Prostate gland (tissue), 2 donors: ENCODE results near the gene PCDHA1. TPM values are rescaled to one million over a fixed set of nuclear protein-coding genes. Genes with fewer than 3 reads are reported as not detected.

Experiments used
- DNase-seq: peaks from one replicate; pipeline ENCODE4 v3.0.0-alpha.2; 2019; ENCODE audit warnings: low spot score
- H3K27ac ChIP-seq, 2 donors: fragments of 200-600 bp; sonication (generic); 2 replicates each; pipeline ENCODE4 v1.5.1; 2017 to 2019
- H3K27me3 ChIP-seq: fragments of 200-600 bp; sonication (generic); replicated peaks from 2 replicates; pipeline ENCODE4 v1.5.1; 2019; ENCODE audit not compliant: insufficient read depth
- H3K36me3 ChIP-seq, 2 donors: fragments of 200-600 bp; sonication (generic); 1 replicate in 1 of 2; 2 replicates in 1 of 2; pipeline versions ENCODE4 v1.5.1 to v1.8.1; 2017 to 2019
- H3K4me1 ChIP-seq: fragments of 200-600 bp; sonication (generic); replicated peaks from 2 replicates; pipeline ENCODE4 v1.5.1; 2019
- H3K4me3 ChIP-seq, 2 donors: fragments of 200-600 bp; sonication (generic); 2 replicates each; pipeline ENCODE4 v1.5.1; 2017 to 2019
- H3K9me3 ChIP-seq: fragments of 200-600 bp; sonication (generic); 2 replicates; pipeline ENCODE4 v1.5.1; 2017
- CTCF ChIP-seq, 4 experiments: fragments of 200-600 bp in 2 of 4; fragments of 450-650 bp in 2 of 4; sonication (generic) in 2 of 4; IDR thresholded peaks; 1 replicate in 3 of 4; 2 replicates in 1 of 4; pipeline ENCODE4 v1.5.1; 2016 to 2019; ENCODE audit warnings: antibody characterized with exemption in 4 of 4, mild to moderate bottlenecking in 2 of 4, moderate library complexity in 2 of 4
- POLR2A ChIP-seq: fragments of 450-650 bp; IDR thresholded peaks from one replicate; pipeline ENCODE4 v1.6.1; 2016; ENCODE audit warnings: antibody characterized with exemption, mild to moderate bottlenecking
- POLR2AphosphoS5 ChIP-seq: sonication (generic); formaldehyde crosslinking; IDR thresholded peaks from one replicate; pipeline ENCODE4 v1.6.1; 2017; ENCODE audit warnings: antibody characterized with exemption
- WGBS: methylation state at CpG from one replicate; pipeline ENCODE4 v1.1.5; 2018; 5-methylcytosine and 5-hydroxymethylcytosine counted together
- intact Hi-C: fragments of 100-400 bp; cut with DNase I; formaldehyde crosslinking; loops from one replicate; pipeline ENCODE4 v1.14.2; 2022
- small RNA-seq, 2 donors: library from RNA; depleted of rRNA; stranded (forward); fragments of <200 nt; gene quantifications; one replicate each; pipeline ENCODE3, GENCODE V24; 2016
- total RNA-seq, 2 donors: library from RNA; depleted of rRNA; stranded (reverse); fragments of >200 nt; gene quantifications; one replicate each; pipeline ENCODE4 v1.1.0, GENCODE V29; 2016

Gene PCDHA1
- total RNA-seq, 2 donors from 2014 or later = 0.85 TPM; not detected in 1

DNA sequence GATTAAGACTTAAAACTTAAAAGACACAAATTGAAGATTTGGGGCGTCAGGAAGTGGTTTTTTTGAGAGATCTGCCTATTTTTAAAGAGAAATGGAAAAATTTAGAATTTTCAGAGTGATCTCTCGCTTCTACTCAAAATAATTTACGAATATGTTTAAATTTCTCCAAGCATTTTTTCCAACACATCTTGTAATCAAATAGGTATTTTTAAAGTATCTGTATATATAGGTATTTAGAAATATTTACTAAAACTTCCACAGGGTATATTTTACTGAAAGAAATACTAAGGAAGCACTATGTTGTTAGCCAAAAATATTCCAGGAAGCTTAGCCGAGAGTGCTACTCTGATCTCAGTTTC lies 255.5 kb downstream of the PCDHA1 start:
- H3K36me3 ChIP-seq = no peaks in the 10 kb centered on the region
- no peak for DNase-seq
- intact Hi-C loops = loop anchor here (10.0 kb wide), 2 partner anchors 117 to 187 kb away; partner anchors contain the start of genes PCDHA10 and PCDHAC1

DNA sequence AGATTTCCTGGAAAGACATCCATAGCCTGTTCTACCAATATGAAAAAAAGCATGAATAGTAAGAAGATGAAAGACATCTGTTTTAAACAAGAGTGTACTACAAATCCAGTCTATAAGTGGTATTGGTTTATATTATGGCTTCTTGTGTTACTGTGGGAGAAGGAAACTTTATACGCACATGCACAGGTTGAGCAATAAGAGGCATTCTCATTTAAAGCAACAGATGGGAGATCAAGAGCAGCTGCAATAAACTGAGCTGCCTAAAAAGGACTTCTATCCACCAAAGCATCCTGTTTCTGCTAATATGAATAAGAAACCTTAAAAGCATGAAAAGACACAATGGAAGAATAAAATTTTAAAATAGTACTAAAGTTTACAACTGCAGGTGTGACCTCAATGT lies 256.6 kb downstream of the PCDHA1 start:
- Histone ChIP-seq H3K4me3 (no peak overlapping the region), H3K9me3 (no peaks in the 10 kb centered on the region), H3K27me3 (no peaks in the 10 kb centered on the region), H3K27ac (no peak overlapping the region), H3K4me1 (no peaks in the 10 kb centered on the region), H3K36me3 (no peaks in the 10 kb centered on the region)
- TF ChIP-seq POLR2A (no peak), CTCF (IDR thresholded peaks at IDR 0.05) (no peak), POLR2AphosphoS5 (no peak)
- no peak for DNase-seq
- intact Hi-C loops = loop anchor here (10.0 kb wide), 2 partner anchors 118 to 188 kb away; partner anchors contain the start of genes PCDHA10 and PCDHAC1
- 65% methylated on average over 1 of the region's 1 CpG for WGBS

More for the DNA sequence above, 255.5 kb downstream of the PCDHA1 start:
- Histone ChIP-seq H3K4me3 (no peak overlapping the region), H3K27ac (no peak overlapping the region), H3K27me3 (no peaks in the 10 kb centered on the region), H3K4me1 (no peaks in the 10 kb centered on the region), H3K9me3 (no peaks in the 10 kb centered on the region)
- no peak for TF ChIP-seq POLR2A
- TF ChIP-seq CTCF (IDR thresholded peaks at IDR 0.05) = no peak
- TF ChIP-seq POLR2AphosphoS5 = no peak
- 18% methylated on average over 4 of the region's 4 CpGs for WGBS

DNA sequence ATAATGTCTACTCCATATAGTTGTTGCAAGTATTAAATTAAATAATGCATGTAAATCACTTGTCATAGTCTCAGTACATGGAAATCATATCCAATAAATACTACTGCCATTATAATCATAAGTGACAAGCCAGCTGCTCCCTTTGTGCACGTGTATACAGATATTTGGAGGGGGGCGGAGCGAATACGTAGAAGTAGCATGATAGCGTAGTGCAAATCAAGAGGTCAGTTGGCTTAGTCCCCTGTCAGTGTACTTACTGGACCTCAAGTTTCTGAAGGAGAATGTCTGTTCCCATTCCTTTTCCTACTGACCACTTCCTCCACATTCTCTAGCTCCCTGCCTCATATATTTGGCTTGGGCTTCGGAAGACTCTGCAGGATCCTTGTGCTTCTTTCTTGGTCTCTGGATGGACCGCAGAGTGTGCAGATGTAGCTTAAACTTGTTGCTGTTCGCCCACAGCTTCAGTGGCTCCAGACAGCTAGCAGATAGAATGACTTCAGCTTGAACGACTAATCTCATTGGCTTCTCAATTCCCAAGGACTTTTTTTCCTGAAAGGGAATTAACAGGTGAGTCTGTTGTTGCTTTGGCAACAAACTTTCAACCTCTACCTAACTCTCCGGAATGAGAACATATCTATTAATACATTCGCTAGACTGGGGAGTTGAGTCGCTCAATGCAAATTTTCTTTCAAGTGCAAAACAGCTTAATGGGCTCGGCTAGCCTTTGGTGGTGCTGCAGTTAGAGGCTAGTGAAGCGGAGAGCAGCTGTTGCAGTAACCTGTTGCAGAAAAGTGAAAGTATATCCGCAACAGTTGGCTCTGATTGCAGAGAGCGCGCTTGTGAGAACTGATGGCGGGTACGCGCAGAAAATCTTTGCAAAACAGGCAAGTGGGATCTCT lies 264.9 kb downstream of the PCDHA1 start, which contains the start of gene PCDHB1:
PCDHB1 (plus strand) TSS at position 753 of the 899 bp plus-strand sequence; CDS start at position 850, 97 bp downstream.
- 16% methylated on average over 20 of the region's 20 CpGs for WGBS
- Histone ChIP-seq H3K4me3 (peak within 1 kb of the TSS; percentile 28 to 40), H3K4me1 (no peaks in the 10 kb centered on the region), H3K36me3 (no peaks in the 10 kb centered on the region), H3K27me3 (no peaks in the 10 kb centered on the region), H3K9me3 (no peaks in the 10 kb centered on the region), H3K27ac (no peak within 1 kb of the TSS)
- intact Hi-C loops = no loop called here
- no peak for TF ChIP-seq POLR2AphosphoS5
- TF ChIP-seq POLR2A = no peak
- TF ChIP-seq CTCF (IDR thresholded peaks at IDR 0.05) = no peak
- DNase-seq = no peak

DNA sequence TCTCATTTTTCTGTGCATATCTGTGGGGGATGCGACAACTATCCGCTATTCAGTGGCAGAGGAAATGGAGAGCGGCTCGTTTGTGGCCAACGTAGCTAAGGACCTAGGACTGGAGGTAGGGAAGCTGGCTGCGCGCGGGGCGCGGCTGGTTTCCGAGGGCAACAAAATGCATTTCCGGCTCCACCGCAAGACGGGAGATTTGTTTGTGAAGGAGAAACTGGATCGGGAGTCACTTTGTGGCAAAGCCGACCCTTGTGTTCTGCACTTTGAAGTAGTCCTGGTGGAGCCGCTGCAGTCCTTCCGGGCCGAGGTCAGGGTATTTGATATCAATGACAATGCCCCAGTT lies 265.6 kb downstream of the PCDHA1 start:
- WGBS = 6% methylated on average over 19 of the region's 19 CpGs
- intact Hi-C loops = no loop called here
- peak overlapping the region; percentile 28 to 40 for H3K4me3 ChIP-seq

More for the DNA sequence above, 265.6 kb downstream of the PCDHA1 start:
- Histone ChIP-seq H3K9me3 (no peaks in the 10 kb centered on the region), H3K27me3 (no peaks in the 10 kb centered on the region), H3K4me1 (no peaks in the 10 kb centered on the region), H3K36me3 (no peaks in the 10 kb centered on the region), H3K27ac (no peak overlapping the region)
- DNase-seq = no peak
- TF ChIP-seq POLR2AphosphoS5 (no peak), POLR2A (no peak), CTCF (IDR thresholded peaks at IDR 0.05) (no peak)

Small RNA genes lying within 50 kb of the gene (small RNA-seq; reads per million reads assigned to genes)
- 0 reads per million in 2 donors for gene AC010223.1

Other genes starting within 250 kb of the PCDHA1 start
- 10 to 100 TPM; 28.3 to 41.4 TPM for gene EIF4EBP3, start 238.5 kb upstream of the PCDHA1 start, total RNA-seq
- 10 to 100 TPM; 31.6 to 33.6 TPM for gene SRA1, start 228.7 kb upstream of the PCDHA1 start, total RNA-seq
- 10 to 100 TPM; 23.7 to 70.7 TPM for gene APBB3, start 221.5 kb upstream of the PCDHA1 start, total RNA-seq
- gene SLC35A4, start 221.3 kb upstream of the PCDHA1 start, total RNA-seq = 100 to 1,000 TPM in 1 of 2 donors, 10 to 100 TPM in 1; 61.8 to 107 TPM
- 10 to 100 TPM; 22.9 to 56.5 TPM for gene CD14, start 153.0 kb upstream of the PCDHA1 start, total RNA-seq
- gene TMCO6, start 146.7 kb upstream of the PCDHA1 start, total RNA-seq = 100 to 1,000 TPM in 1 of 2 donors, 10 to 100 TPM in 1; 45.6 to 124 TPM
- gene NDUFA2, start 138.5 kb upstream of the PCDHA1 start, total RNA-seq = 100 to 1,000 TPM in 1 of 2 donors, 10 to 100 TPM in 1; 91.2 to 117 TPM
- 100 to 1,000 TPM; 127 to 145 TPM for gene IK, start 138.3 kb upstream of the PCDHA1 start, total RNA-seq
- 10 to 100 TPM; 23.2 to 26.2 TPM for gene WDR55, start 121.2 kb upstream of the PCDHA1 start, total RNA-seq
- gene DND1, start 112.6 kb upstream of the PCDHA1 start, total RNA-seq = 10 to 100 TPM in 1 of 2 donors, under 1 TPM in 1; 0.36 to 26.2 TPM
- gene HARS1, start 94.8 kb upstream of the PCDHA1 start, total RNA-seq = 10 to 100 TPM; 37.3 to 54.3 TPM
- 10 to 100 TPM; 23.9 to 28.1 TPM for gene HARS2, start 94.7 kb upstream of the PCDHA1 start, total RNA-seq
- 10 to 100 TPM; 26.0 to 36.8 TPM for gene ZMAT2, start 85.7 kb upstream of the PCDHA1 start, total RNA-seq
- gene PCDHA2, start 8.7 kb downstream of the PCDHA1 start, total RNA-seq = under 1 TPM in 1 of 2 donors, not detected in 1; 0.80 TPM
- 1 to 10 TPM in 1 of 2 donors, under 1 TPM in 1; 0.09 to 1.0 TPM for gene PCDHA3, start 14.9 kb downstream of the PCDHA1 start, total RNA-seq
- gene PCDHA4, start 20.9 kb downstream of the PCDHA1 start, total RNA-seq = 1 to 10 TPM; 2.3 to 2.4 TPM
- gene PCDHA5, start 35.5 kb downstream of the PCDHA1 start, total RNA-seq = under 1 TPM in 1 of 2 donors, not detected in 1; 0.14 TPM
- gene PCDHA6, start 41.8 kb downstream of the PCDHA1 start, total RNA-seq = 1 to 10 TPM; 1.9 to 2.2 TPM
- gene PCDHA7, start 48.1 kb downstream of the PCDHA1 start, total RNA-seq = under 1 TPM; 0.23 to 0.46 TPM
- under 1 TPM; 0.17 to 0.36 TPM for gene PCDHA8, start 55.0 kb downstream of the PCDHA1 start, total RNA-seq
- under 1 TPM; 0.14 to 0.51 TPM for gene PCDHA9, start 62.2 kb downstream of the PCDHA1 start, total RNA-seq
- gene PCDHA10, start 69.8 kb downstream of the PCDHA1 start, total RNA-seq = 1 to 10 TPM; 1.0 to 2.2 TPM
- 1 to 10 TPM in 1 of 2 donors, under 1 TPM in 1; 0.85 to 1.5 TPM for gene PCDHA11, start 82.8 kb downstream of the PCDHA1 start, total RNA-seq
- under 1 TPM; 0.40 to 0.50 TPM for gene PCDHA12, start 89.2 kb downstream of the PCDHA1 start, total RNA-seq
- 1 to 10 TPM; 1.3 to 1.5 TPM for gene PCDHA13, start 96.0 kb downstream of the PCDHA1 start, total RNA-seq
- 1 to 10 TPM; 1.1 to 3.9 TPM for gene PCDHAC1, start 140.2 kb downstream of the PCDHA1 start, total RNA-seq
- 10 to 100 TPM in 1 of 2 donors, 1 to 10 TPM in 1; 6.8 to 11.6 TPM for gene PCDHAC2, start 180.3 kb downstream of the PCDHA1 start, total RNA-seq